ENCODE measurements around the gene PCOLCE2.

GRCh38 chr3:142858043-142858442, 30.8 kb downstream of the PCOLCE2 start:
- TF ChIP-seq CTCF (conservative IDR thresholded peaks at IDR 0.05 in 1 of 2, IDR thresholded peaks at IDR 0.05 in 1 of 2; ENCODE audit: extremely low read depth in 1 of 2, insufficient read depth in 1 of 2, low read depth in 1 of 2, low read length in 2 of 2) (no peak), EZH2 (IDR thresholded peaks at IDR 0.05; ENCODE audit: borderline replicate concordance, low read length) (no peak)

Measured in mammary epithelial cell (primary cell).